Measurements from ENCODE around the gene FAM32A. TPM values are rescaled to one million over a fixed set of nuclear protein-coding genes. Genes with fewer than 3 reads are reported as not detected.

FAM32A gene
- total and polyA plus RNA-seq, 2 of the 8 experiments (the other 6 are each of a cell fraction or from before 2014, with no cell fraction given), result 75.6 to 105 TPM

GRCh38 chr19:16206046-16206605, 20.9 kb downstream of the FAM32A start:
- no peaks in the 10 kb centered on the region for H3K9me3 ChIP-seq (ENCODE audit: insufficient read depth in 2 of 2, low read depth in 1 of 2, low read length in 1 of 2)
- no peak overlapping the region for H4K5ac ChIP-seq (ENCODE audit: insufficient read length, low read depth, low read length)
- FAIRE-seq (no peak), DNase-seq (ENCODE audit: low read depth in 1 of 2, low spot score in 2 of 2) (no peak)
- H3K56ac ChIP-seq (replicated peaks; ENCODE audit: insufficient read length, low read depth, low read length), result no peak overlapping the region
- H3K4ac ChIP-seq (replicated peaks; ENCODE audit: insufficient read length, low read depth, low read length), result no peak overlapping the region
- H3K14ac ChIP-seq (ENCODE audit: insufficient read length), result no peak overlapping the region
- no peak overlapping the region for H2BK12ac ChIP-seq (ENCODE audit: low read depth, low read length)
- no peaks in the 10 kb centered on the region for H3K79me1 ChIP-seq (ENCODE audit: low read depth, low read length)
- ChIA-PET POLR2A (ENCODE audit: partially characterized antibody) (interaction anchor here (0.8 to 1.2 kb wide), 2 partner anchors 17 to 21 kb away, joined by 3 read pairs; partner anchors contain the start of gene FAM32A), CTCF (ENCODE audit: partially characterized antibody) (interaction anchor here (0.6 to 1.4 kb wide), 3 partner anchors 39 to 453 kb away, joined by 3 to 4 read pairs (median 3); no protein-coding TSS in a partner anchor)
- no peak overlapping the region for H2BK15ac ChIP-seq (ENCODE audit: low read length)
- no peaks in the 10 kb centered on the region for H3K23me2 ChIP-seq (ENCODE audit: low read depth, low read length)
- peaks cover 0 to 11% (median 3%) of the 10 kb centered on the region in 4 experiments; a peak in 4 of 8 replicates for H3K36me3 ChIP-seq (ENCODE audit: control insufficient read depth in 2 of 4, insufficient read depth in 4 of 4, low read length in 3 of 4)
- no peak overlapping the region for H2BK120ac ChIP-seq (replicated peaks; ENCODE audit: low read depth, low read length)
- no peaks in the 10 kb centered on the region for H3K4me1 ChIP-seq (replicated peaks in 1 of 4; ENCODE audit: control insufficient read depth in 3 of 4, insufficient read depth in 4 of 4, low read length in 3 of 4)
- no peak overlapping the region for H3K27ac ChIP-seq (ENCODE audit: low read depth, low read length)
- no peak overlapping the region for H2BK20ac ChIP-seq (ENCODE audit: low read length)
- no peak overlapping the region for H2AK5ac ChIP-seq (ENCODE audit: low read depth, low read length)
- no peak overlapping the region for H4K8ac ChIP-seq (ENCODE audit: extremely low read depth, insufficient read depth, low read length)
- no peaks in the 10 kb centered on the region for H3K79me2 ChIP-seq (ENCODE audit: control insufficient read depth in 1 of 2, insufficient read depth in 2 of 2, low read length in 2 of 2)
- H3K4me3 ChIP-seq (ENCODE audit: extremely low read depth in 1 of 4, insufficient read depth in 2 of 4, low read depth in 3 of 4, low read length in 4 of 4), result no peak overlapping the region
- peaks cover 2 to 3% of the 10 kb centered on the region in 2 experiments for H4K20me1 ChIP-seq (replicated peaks in 1 of 2; ENCODE audit: control insufficient read depth in 1 of 2, insufficient read depth in 2 of 2, low read length in 2 of 2)
- WGBS, 2 experiments (ENCODE audit: extremely low coverage in 1 of 2, insufficient coverage in 1 of 2, insufficient read length in 1 of 2, insufficient replicate concordance in 2 of 2, low coverage in 1 of 2, low lambda C conversion rate in 2 of 2, missing lambda C conversion rate in 1 of 2), result 86% methylated on average over 14 of the region's 14 CpGs; no CpG with 5 or more reads in 1 of the 2 experiments
- no peak overlapping the region for H2BK5ac ChIP-seq (ENCODE audit: low read depth, low read length)
- no peak overlapping the region for H3K23ac ChIP-seq (ENCODE audit: insufficient read length)
- H3K9ac ChIP-seq (replicated peaks in 1 of 4; ENCODE audit: extremely low read depth in 1 of 4, low read depth in 3 of 4, low read length in 3 of 4), result no peak overlapping the region
- no peak overlapping the region for H4K91ac ChIP-seq (replicated peaks; ENCODE audit: insufficient read length, low read length)
- H3K4me2 ChIP-seq (ENCODE audit: insufficient read depth in 1 of 2, low read depth in 2 of 2, low read length in 2 of 2), result no peak overlapping the region
- no peak overlapping the region for H2AFZ ChIP-seq (ENCODE audit: low read length)
- H3K18ac ChIP-seq (ENCODE audit: extremely low read depth, low read length), result no peak overlapping the region
- no peaks in the 10 kb centered on the region for H3K27me3 ChIP-seq (replicated peaks in 1 of 4; ENCODE audit: control insufficient read depth in 3 of 4, extremely low read depth in 1 of 4, insufficient read depth in 3 of 4, low read length in 3 of 4)
- TF ChIP-seq ATF2 (IDR thresholded peaks at IDR 0.05; ENCODE audit: low read length) (no peak), TBP (IDR thresholded peaks at IDR 0.05; ENCODE audit: low read depth, low read length) (no peak), RNF2 (IDR thresholded peaks at IDR 0.05; ENCODE audit: borderline replicate concordance, low read depth, low read length, missing control alignments, poor library complexity, severe bottlenecking) (no peak), JUN (IDR thresholded peaks at IDR 0.05; ENCODE audit: low read depth, low read length) (no peak), SAP30 (IDR thresholded peaks at IDR 0.05; ENCODE audit: insufficient read depth, insufficient replicate concordance, low read length) (no peak), YY1 (IDR thresholded peaks at IDR 0.05; ENCODE audit: low read depth, low read length) (no peak), BCL11A (IDR thresholded peaks at IDR 0.05; ENCODE audit: low read depth in 2 of 2, low read length in 2 of 2) (no peak), NANOG (IDR thresholded peaks at IDR 0.05; ENCODE audit: insufficient read depth, low read depth, low read length, poor library complexity, severe bottlenecking) (no peak), RBBP5 (IDR thresholded peaks at IDR 0.05; ENCODE audit: borderline replicate concordance, low read depth, low read length) (no peak)
- TF ChIP-seq, protein P1, sequence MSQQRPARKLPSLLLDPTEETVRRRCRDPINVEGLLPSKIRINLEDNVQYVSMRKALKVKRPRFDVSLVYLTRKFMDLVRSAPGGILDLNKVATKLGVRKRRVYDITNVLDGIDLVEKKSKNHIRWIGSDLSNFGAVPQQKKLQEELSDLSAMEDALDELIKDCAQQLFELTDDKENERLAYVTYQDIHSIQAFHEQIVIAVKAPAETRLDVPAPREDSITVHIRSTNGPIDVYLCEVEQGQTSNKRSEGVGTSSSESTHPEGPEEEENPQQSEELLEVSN (IDR thresholded peaks at IDR 0.05), result no peak

Data from H1 (cell line).